Stomach (tissue), 9 donors: ENCODE results near the gene RHBDL3. TPM values are rescaled to one million over a fixed set of nuclear protein-coding genes. Genes with fewer than 3 reads are reported as not detected.
A peak's percentile ranks its signal among the peaks of the same experiment; 100 is the strongest.
"Not testable (repeated sequence)": the region's sequence is repeated elsewhere in the genome, so short reads cannot be mapped to it uniquely, and the experiment has no call there.

ENCODE experiments used
- DNase-seq, 2 donors: peaks; one replicate each; pipeline versions ENCODE4 v3.0.0 to v3.0.0-alpha.2; 2013 to 2019
- H3K27ac ChIP-seq, 5 donors: fragments of 200-600 bp in 4 of 5; sonication (generic) in 4 of 5; one replicate each; pipeline ENCODE4 v1.5.1; 2013 to 2019; ENCODE audit warnings: mild to moderate bottlenecking in 1 of 5, moderate library complexity in 1 of 5
- H3K27me3 ChIP-seq, 3 donors: fragments of 200-600 bp; sonication (generic); one replicate each; pipeline ENCODE4 v1.5.1; 2017 to 2019; ENCODE audit warnings: mixed run types in 1 of 3
- H3K36me3 ChIP-seq, 4 donors: fragments of 200-600 bp; sonication (generic); 1 replicate in 3 of 4; 2 replicates in 1 of 4; pipeline ENCODE4 v1.5.1; 2016 to 2019
- H3K4me1 ChIP-seq, 4 donors: fragments of 200-600 bp; sonication (generic); one replicate each; pipeline ENCODE4 v1.5.1; 2016 to 2019
- H3K4me3 ChIP-seq, 4 donors: fragments of 200-600 bp; sonication (generic) in 3 of 4; one replicate each; pipeline ENCODE4 v1.5.1; 2016 to 2019; ENCODE audit warnings: mild to moderate bottlenecking in 1 of 4
- H3K9me3 ChIP-seq, 4 donors: fragments of 200-600 bp; sonication (generic); one replicate each; pipeline ENCODE4 v1.5.1; 2016 to 2019
- EP300 ChIP-seq: sonication (generic); formaldehyde crosslinking; IDR thresholded peaks from one replicate; pipeline ENCODE4 v1.6.1; 2017; ENCODE audit warnings: antibody characterized with exemption
- POLR2A ChIP-seq, 4 donors: fragments of 450-650 bp; IDR thresholded peaks; one replicate each; pipeline ENCODE4 v1.6.1; 2016; ENCODE audit warnings: antibody characterized with exemption in 4 of 4, control low read depth in 2 of 4, mild to moderate bottlenecking in 1 of 4, moderate library complexity in 1 of 4
- POLR2AphosphoS5 ChIP-seq, 3 donors: sonication (generic); formaldehyde crosslinking; IDR thresholded peaks; one replicate each; pipeline ENCODE4 v1.6.1; 2016; ENCODE audit warnings: antibody characterized with exemption in 3 of 3
- WGBS, 5 donors: extraction: QIAGEN DNeasy Blood & Tissue Kit in 3 of 5; methylation state at CpG; one replicate each; pipeline versions ENCODE4 v1.1.5 to v1.1.7; 2013 to 2018; 5-methylcytosine and 5-hydroxymethylcytosine counted together
- intact Hi-C: fragments of 100-400 bp; cut with DNase I; formaldehyde crosslinking; loops from one replicate; pipeline ENCODE4 v1.15.1; 2023; ENCODE audit warnings: low total_unique reads
- polyA plus RNA-seq, 3 donors: library from polyadenylated mRNA; stranded (reverse); fragments of 200-250 nt; gene quantifications; one replicate each; pipeline ENCODE4 v1.2.3, GENCODE V29; 2013
- total RNA-seq, 5 donors: library from RNA; depleted of rRNA; stranded (reverse); fragments of >200 nt; gene quantifications; one replicate each; pipeline versions ENCODE4 v1.1.0 to v1.2.3, GENCODE V29; 2014 to 2016
- TF ChIP-seq, protein P1 (sequence below), 7 experiments: fragments of 450-650 bp in 4 of 7; fragments of 200-600 bp in 3 of 7; sonication (generic) in 3 of 7; IDR thresholded peaks; one replicate each; pipeline ENCODE4 v1.5.1; 2016 to 2019; ENCODE audit warnings: antibody characterized with exemption in 7 of 7, control low read depth in 2 of 7, mild to moderate bottlenecking in 1 of 7
- donor health status: healthy with polysubstance abuse.
- donor health status: Bipolar disorder and iron deficiency.
- donor health status: healthy.

Gene RHBDL3
- total and polyA plus RNA-seq, 8 donors: 0.31 to 15.2 (median 1.8) TPM; not detected in 2

DNA sequence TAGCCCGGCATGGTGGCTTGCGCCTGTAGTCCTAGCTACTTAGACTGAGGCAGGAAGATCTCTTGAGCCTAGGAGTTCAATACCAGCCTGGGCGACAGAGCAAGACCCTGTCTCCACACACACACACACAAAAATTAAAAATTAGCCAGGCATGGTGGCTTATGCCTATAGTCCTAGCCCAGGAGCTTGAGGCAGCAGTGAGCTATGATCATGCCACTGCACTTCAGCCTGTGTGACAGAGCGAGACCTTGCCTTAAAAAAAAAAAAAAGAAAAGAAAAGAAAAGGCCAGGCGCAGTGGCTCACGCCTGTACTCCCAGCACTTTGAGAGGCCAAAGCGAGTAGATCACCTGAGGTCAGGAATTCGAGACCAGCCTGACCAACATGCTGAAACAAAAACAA lies 52.4 kb downstream of the RHBDL3 start:
- no peaks in the 10 kb centered on the region for H3K9me3 ChIP-seq
- no peak overlapping the region for H3K27ac ChIP-seq
- intact Hi-C loops: loop anchor here (5.0 kb wide), 1 partner anchor 66 kb away; no protein-coding TSS in a partner anchor
- 86 to 96% (median 95%) methylated on average over 4 to 8 of the region's 8 CpGs for WGBS, 5 donors
- H3K4me3 ChIP-seq: no peak overlapping the region
- H3K36me3 ChIP-seq: no peaks in the 10 kb centered on the region
- H3K4me1 ChIP-seq: no peaks in the 10 kb centered on the region
- no peak for DNase-seq
- TF ChIP-seq, protein P1, sequence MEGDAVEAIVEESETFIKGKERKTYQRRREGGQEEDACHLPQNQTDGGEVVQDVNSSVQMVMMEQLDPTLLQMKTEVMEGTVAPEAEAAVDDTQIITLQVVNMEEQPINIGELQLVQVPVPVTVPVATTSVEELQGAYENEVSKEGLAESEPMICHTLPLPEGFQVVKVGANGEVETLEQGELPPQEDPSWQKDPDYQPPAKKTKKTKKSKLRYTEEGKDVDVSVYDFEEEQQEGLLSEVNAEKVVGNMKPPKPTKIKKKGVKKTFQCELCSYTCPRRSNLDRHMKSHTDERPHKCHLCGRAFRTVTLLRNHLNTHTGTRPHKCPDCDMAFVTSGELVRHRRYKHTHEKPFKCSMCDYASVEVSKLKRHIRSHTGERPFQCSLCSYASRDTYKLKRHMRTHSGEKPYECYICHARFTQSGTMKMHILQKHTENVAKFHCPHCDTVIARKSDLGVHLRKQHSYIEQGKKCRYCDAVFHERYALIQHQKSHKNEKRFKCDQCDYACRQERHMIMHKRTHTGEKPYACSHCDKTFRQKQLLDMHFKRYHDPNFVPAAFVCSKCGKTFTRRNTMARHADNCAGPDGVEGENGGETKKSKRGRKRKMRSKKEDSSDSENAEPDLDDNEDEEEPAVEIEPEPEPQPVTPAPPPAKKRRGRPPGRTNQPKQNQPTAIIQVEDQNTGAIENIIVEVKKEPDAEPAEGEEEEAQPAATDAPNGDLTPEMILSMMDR (IDR thresholded peaks at IDR 0.05): no peak
- TF ChIP-seq POLR2AphosphoS5 (IDR thresholded peaks at IDR 0.05) (no peak), POLR2A (IDR thresholded peaks at IDR 0.05) (no peak), EP300 (no peak)
- H3K27me3 ChIP-seq: no peaks in the 10 kb centered on the region

DNA sequence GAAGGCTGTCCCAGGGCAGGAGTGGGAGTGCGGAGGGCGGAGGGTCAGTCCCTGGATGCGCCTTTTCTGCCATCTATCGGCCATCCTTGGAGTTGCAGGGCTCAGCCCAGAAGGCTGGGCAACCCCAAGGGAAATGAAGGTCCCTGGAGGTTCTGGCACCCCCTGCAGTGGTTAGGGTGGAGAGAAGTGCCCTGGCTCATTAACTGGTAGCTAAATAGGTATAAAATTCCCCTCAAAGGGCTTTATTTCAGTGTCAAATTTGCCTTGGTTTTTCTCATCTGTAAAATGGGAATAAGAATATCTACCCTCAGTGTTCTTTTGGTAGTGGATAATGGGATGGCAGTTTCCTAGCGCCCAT lies 53.9 kb downstream of the RHBDL3 start:
- no peaks in the 10 kb centered on the region for H3K27me3 ChIP-seq
- H3K4me1 ChIP-seq: peaks cover 0 to 10% (median 10%) of the 10 kb centered on the region in 4 donors
- H3K27ac ChIP-seq: no peak overlapping the region
- H3K4me3 ChIP-seq: peak overlapping the region in 1 of 4 donors; percentile 22
- peak; percentile 83 to 84 for DNase-seq
- 15 to 21% (median 19%) methylated on average over 5 of the region's 5 CpGs for WGBS, 5 donors
- TF ChIP-seq POLR2A (IDR thresholded peaks at IDR 0.05) (no peak), EP300 (no peak), POLR2AphosphoS5 (IDR thresholded peaks at IDR 0.05) (peak in 1 of 3 donors; percentile 7)
- TF ChIP-seq, protein P1 (IDR thresholded peaks at IDR 0.05): peak in 6 of 7 experiments; percentile 12 to 95 (median 90)
- H3K36me3 ChIP-seq: no peaks in the 10 kb centered on the region
- H3K9me3 ChIP-seq: no peaks in the 10 kb centered on the region
- intact Hi-C loops: loop anchor here (5.0 kb wide), 1 partner anchor 67 kb away; no protein-coding TSS in a partner anchor

- H3K4me3 ChIP-seq, H3K27ac ChIP-seq, DNase-seq, H3K9me3 ChIP-seq, H3K36me3 ChIP-seq, H3K27me3 ChIP-seq, intact Hi-C loops: not testable (repeated sequence)
- WGBS, 5 donors: 71 to 86% (median 80%) methylated on average over 6 of the region's 6 CpGs
- H3K4me1 ChIP-seq: peaks cover 0 to 13% (median 11%) of the 10 kb centered on the region in 4 donors
Observed at GRCh38 chr17:32320080-32320479, 54.4 kb downstream of the RHBDL3 start.

DNA sequence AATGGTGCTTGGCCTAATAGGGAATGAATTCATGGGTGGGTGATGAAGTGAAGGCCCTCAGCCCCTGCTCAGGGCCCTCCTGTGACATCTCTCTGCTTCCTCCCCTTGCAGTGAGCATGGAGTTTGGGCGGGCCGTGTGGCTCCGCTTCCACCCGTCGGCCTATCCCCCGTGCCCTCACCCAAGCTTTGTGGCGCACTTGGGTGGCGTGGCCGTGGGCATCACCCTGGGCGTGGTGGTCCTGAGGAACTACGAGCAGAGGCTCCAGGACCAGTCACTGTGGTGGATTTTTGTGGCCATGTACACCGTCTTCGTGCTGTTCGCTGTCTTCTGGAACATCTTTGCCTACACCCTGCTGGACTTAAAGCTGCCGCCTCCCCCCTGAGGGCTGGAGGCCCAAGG lies 55.2 kb downstream of the RHBDL3 start:
- no peaks in the 10 kb centered on the region for H3K9me3 ChIP-seq
- TF ChIP-seq EP300 (no peak), POLR2AphosphoS5 (IDR thresholded peaks at IDR 0.05) (no peak), POLR2A (IDR thresholded peaks at IDR 0.05) (no peak)
- TF ChIP-seq, protein P1 (IDR thresholded peaks at IDR 0.05): no peak
- WGBS, 5 donors: 87 to 96% (median 94%) methylated on average over 15 of the region's 15 CpGs
- peaks cover 0 to 13% (median 11%) of the 10 kb centered on the region in 4 donors for H3K4me1 ChIP-seq
- no peaks in the 10 kb centered on the region for H3K36me3 ChIP-seq
- DNase-seq: no peak
- H3K27ac ChIP-seq: no peak overlapping the region
- H3K27me3 ChIP-seq: no peaks in the 10 kb centered on the region
- no peak overlapping the region for H3K4me3 ChIP-seq
- intact Hi-C loops: no loop called here

GRCh38 chr17:32323046-32323445 lies 57.4 kb downstream of the RHBDL3 start:
- Histone ChIP-seq H3K4me3 (no peak overlapping the region), H3K27ac (no peak overlapping the region), H3K36me3 (no peaks in the 10 kb centered on the region), H3K4me1 (peaks cover 0 to 13% (median 11%) of the 10 kb centered on the region in 4 donors), H3K27me3 (no peaks in the 10 kb centered on the region), H3K9me3 (no peaks in the 10 kb centered on the region)
- DNase-seq: no peak
- 91 to 95% (median 94%) methylated on average over 9 to 10 of the region's 10 CpGs for WGBS, 5 donors
- TF ChIP-seq, protein P1 (IDR thresholded peaks at IDR 0.05): no peak
- TF ChIP-seq EP300 (no peak), POLR2A (IDR thresholded peaks at IDR 0.05) (no peak), POLR2AphosphoS5 (IDR thresholded peaks at IDR 0.05) (no peak)
- intact Hi-C loops: no loop called here
